Astrocyte (in vitro differentiated cells and primary cell): ENCODE results near the gene STRA6. TPM values are rescaled to one million over a fixed set of nuclear protein-coding genes. Genes with fewer than 3 reads are reported as not detected.

Experiments used
- DNase-seq: peaks from one replicate; pipeline ENCODE4 v3.0.0-alpha.2; 2010; ENCODE audit warnings: low read depth
- FAIRE-seq: peaks from 2 replicates; lab custom pipeline; 2011; peaks lifted over from hg19 to GRCh38; lab: Jason Lieb, UNC
- H2AFZ ChIP-seq: 2 replicates; pipeline ENCODE4 v1.6.0; 2012; ENCODE audit warnings: low read depth, low read length, inconsistent platforms
- H3K27ac ChIP-seq: 2 replicates; pipeline ENCODE4 v1.5.1; 2011; ENCODE audit warnings: low read depth, low read length, inconsistent platforms
- H3K27me3 ChIP-seq: 2 replicates; pipeline ENCODE4 v1.6.0; 2011; ENCODE audit warnings: low read length, inconsistent platforms; ENCODE audit not compliant: insufficient read depth
- H3K36me3 ChIP-seq: 2 replicates; pipeline ENCODE4 v1.5.1; 2011; ENCODE audit warnings: low read length, inconsistent platforms; ENCODE audit not compliant: insufficient read depth
- H3K4me1 ChIP-seq: 2 replicates; pipeline ENCODE4 v1.5.1; 2011; ENCODE audit warnings: low read length, inconsistent platforms; ENCODE audit not compliant: insufficient read depth
- H3K4me2 ChIP-seq: 2 replicates; pipeline ENCODE4 v1.6.0; 2012; ENCODE audit warnings: low read length, inconsistent platforms
- H3K4me3 ChIP-seq: 2 replicates; pipeline ENCODE4 v1.5.1; 2011; ENCODE audit warnings: low read depth, mild to moderate bottlenecking, low read length, inconsistent platforms; ENCODE audit not compliant: insufficient read depth
- H3K79me2 ChIP-seq: 2 replicates; pipeline ENCODE4 v1.6.0; 2012; ENCODE audit warnings: mild to moderate bottlenecking, low read length, inconsistent platforms; ENCODE audit not compliant: insufficient read depth
- H3K9ac ChIP-seq: 2 replicates; pipeline ENCODE4 v1.6.0; 2012; ENCODE audit warnings: mild to moderate bottlenecking, low read length, inconsistent platforms
- H3K9me3 ChIP-seq: 2 replicates; pipeline ENCODE4 v1.5.1; 2012; ENCODE audit warnings: low read depth, mild to moderate bottlenecking, low read length, inconsistent platforms; ENCODE audit not compliant: insufficient read depth
- H4K20me1 ChIP-seq: 2 replicates; pipeline ENCODE4 v1.6.0; 2012; ENCODE audit warnings: low read length, inconsistent platforms; ENCODE audit not compliant: insufficient read depth
- H3K27ac Mint-ChIP-seq: one replicate; pipeline ENCODE4 v1.8.0; 2021; ENCODE audit warnings: mild to moderate bottlenecking, mixed read lengths; ENCODE audit not compliant: unreplicated experiment
- H3K27me3 Mint-ChIP-seq: one replicate; pipeline ENCODE4 v1.8.0; 2021; ENCODE audit warnings: low read depth, mixed read lengths; ENCODE audit not compliant: unreplicated experiment
- H3K36me3 Mint-ChIP-seq: one replicate; pipeline ENCODE4 v1.8.0; 2021; ENCODE audit warnings: low read depth, mixed read lengths; ENCODE audit not compliant: unreplicated experiment
- H3K4me1 Mint-ChIP-seq: one replicate; pipeline ENCODE4 v1.8.0; 2021; ENCODE audit warnings: low read depth, mixed read lengths; ENCODE audit not compliant: unreplicated experiment
- H3K4me3 Mint-ChIP-seq: one replicate; pipeline ENCODE4 v1.8.0; 2021; ENCODE audit warnings: mild to moderate bottlenecking, moderate library complexity, mixed read lengths; ENCODE audit not compliant: unreplicated experiment
- H3K9me3 Mint-ChIP-seq: one replicate; pipeline ENCODE4 v1.8.0; 2021; ENCODE audit warnings: mild to moderate bottlenecking, mixed read lengths; ENCODE audit not compliant: unreplicated experiment
- CTCF ChIP-seq: IDR thresholded peaks from 2 replicates; pipeline ENCODE4 v1.5.1; 2011; ENCODE audit warnings: low read depth, mild to moderate bottlenecking, inconsistent platforms, low read length, moderate library complexity; ENCODE audit not compliant: insufficient read depth
- EZH2 ChIP-seq: IDR thresholded peaks from 2 replicates; pipeline ENCODE4 v1.6.1; 2012; ENCODE audit warnings: mild to moderate bottlenecking, low read length, inconsistent platforms; ENCODE audit not compliant: insufficient read depth
- total RNA-seq: library from RNA; stranded (reverse); gene quantifications from 2 replicates; pipeline ENCODE4 v1.2.1, GENCODE V29; 2021

STRA6 gene
- total RNA-seq, 1 donor from 2014 or later: 7.2 TPM

- DNase-seq (no peak), FAIRE-seq (no peak)
- Histone ChIP-seq H3K9ac (peak overlapping the region; percentile 71), H3K36me3 (no peaks in the 10 kb centered on the region), H4K20me1 (no peaks in the 10 kb centered on the region), H3K27me3 (no peaks in the 10 kb centered on the region), H3K4me3 (no peak overlapping the region), H3K27ac (peak overlapping the region; percentile 83), H2AFZ (no peak overlapping the region), H3K4me2 (peak overlapping the region; percentile 62), H3K9me3 (no peaks in the 10 kb centered on the region), H3K79me2 (no peaks in the 10 kb centered on the region), H3K4me1 (peaks cover 59% of the 10 kb centered on the region)
- TF ChIP-seq EZH2: no peak
- no peak for TF ChIP-seq CTCF
- Mint-ChIP-seq H3K9me3 (peaks cover 9% of the 10 kb centered on the region), H3K36me3 (peaks cover 6% of the 10 kb centered on the region), H3K4me3 (peak overlapping the region; percentile 37), H3K4me1 (peaks cover 36% of the 10 kb centered on the region), H3K27ac (peak overlapping the region; percentile 78), H3K27me3 (peaks cover 26% of the 10 kb centered on the region)
These were observed 24.1 kb downstream of the STRA6 start for GRCh38 chr15:74178326-74179100.

GRCh38 chr15:74176262-74177214 is 26.0 kb downstream of the STRA6 start:
- no peak overlapping the region for H3K4me3 Mint-ChIP-seq
- no peak for FAIRE-seq
- Histone ChIP-seq H3K4me2 (peak overlapping the region; percentile 59), H3K36me3 (no peaks in the 10 kb centered on the region), H3K27ac (no peak overlapping the region), H3K27me3 (no peaks in the 10 kb centered on the region), H3K9ac (peak overlapping the region; percentile 45), H3K4me3 (no peak overlapping the region), H4K20me1 (no peaks in the 10 kb centered on the region), H3K79me2 (no peaks in the 10 kb centered on the region), H2AFZ (no peak overlapping the region), H3K9me3 (no peaks in the 10 kb centered on the region), H3K4me1 (peaks cover 69% of the 10 kb centered on the region)
- peaks cover 41% of the 10 kb centered on the region for H3K4me1 Mint-ChIP-seq
- TF ChIP-seq EZH2: no peak
- peaks cover 7% of the 10 kb centered on the region for H3K9me3 Mint-ChIP-seq
- no peak for DNase-seq
- H3K27ac Mint-ChIP-seq: no peak overlapping the region
- peaks cover 6% of the 10 kb centered on the region for H3K36me3 Mint-ChIP-seq
- peaks cover 18% of the 10 kb centered on the region for H3K27me3 Mint-ChIP-seq
